Measurements from ENCODE around the gene KANSL1.
A peak's percentile ranks its signal among the peaks of the same experiment; 100 is the strongest.

KANSL1 gene

DNA sequence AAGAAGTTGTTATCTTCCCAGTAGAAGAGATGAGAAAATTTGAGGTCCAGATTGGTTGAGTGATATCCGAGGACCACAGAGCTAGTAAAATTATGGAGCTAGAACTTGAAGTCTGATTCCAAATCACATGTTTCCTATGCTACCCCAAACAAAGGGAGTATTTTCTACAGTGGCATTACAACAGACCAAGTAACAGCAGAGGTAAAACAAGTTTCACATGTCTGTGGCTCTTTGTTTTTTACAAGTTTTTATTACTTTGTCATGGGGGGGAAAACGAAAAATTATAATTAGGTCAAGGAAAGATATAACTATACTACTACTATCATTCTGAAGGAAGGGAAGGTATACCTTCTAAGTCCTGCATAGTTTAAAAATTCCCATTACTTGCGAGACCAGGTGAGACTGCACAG, 49.4 kb downstream of the KANSL1 start:
- H4K20me1 ChIP-seq: peaks cover 97 to 100% (median 99%) of the 10 kb centered on the region in 11 experiments
- no peaks in the 10 kb centered on the region for H3K27me3 ChIP-seq

DNA sequence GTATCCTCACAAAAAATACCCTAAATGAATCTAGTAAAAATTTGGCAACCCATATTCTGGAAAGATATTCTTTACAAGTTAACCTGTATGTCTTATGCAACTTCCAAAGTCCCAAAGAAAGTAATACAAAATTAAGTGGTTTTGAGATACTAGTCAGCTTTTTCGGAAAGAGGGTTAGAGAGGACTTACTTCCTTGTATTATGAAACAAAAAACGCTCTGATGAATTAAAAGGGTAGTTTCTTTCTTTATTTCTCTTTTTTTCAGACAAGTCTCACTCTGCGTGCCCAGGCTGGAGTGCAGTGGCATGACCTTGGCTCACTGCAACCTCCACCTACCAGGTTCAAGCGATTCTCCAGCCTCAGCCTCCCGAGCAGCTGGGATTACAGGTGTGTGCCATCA, 51.6 kb downstream of the KANSL1 start:
- H3K27me3 ChIP-seq: no peaks in the 10 kb centered on the region
- peaks cover 0 to 39% (median 8%) of the 10 kb centered on the region in 11 experiments; a peak in 7 of 22 replicates for H3K36me3 ChIP-seq
- no peak overlapping the region for H3K9ac ChIP-seq
- 0 out of 22 replicates have a peak, but pooled peaks cover 0 to 3% (median 0%) of the 10 kb centered on the region in 11 experiments for H3K9me3 ChIP-seq (replicated peaks in 1 of 11)
- no peak for TF ChIP-seq Cebpa-rat (IDR thresholded peaks at IDR 0.05)
- H3K4me1 ChIP-seq: peaks cover 17 to 92% (median 31%) of the 10 kb centered on the region in 10 experiments
- no peak overlapping the region for H3K4me3 ChIP-seq
- no peak overlapping the region for H3K27ac ChIP-seq
- peaks cover 98 to 100% (median 99%) of the 10 kb centered on the region in 11 experiments for H4K20me1 ChIP-seq
- H3K4me2 ChIP-seq: peak overlapping the region in 3 of 11 experiments; percentile 3 to 88 (median 88); a peak in 4 of 22 replicates

More for the DNA sequence above, 49.4 kb downstream of the KANSL1 start:
- H3K4me1 ChIP-seq: peaks cover 17 to 81% (median 34%) of the 10 kb centered on the region in 10 experiments
- 0 out of 22 replicates have a peak overlapping the region, but pooled peaks of 1 of the 11 experiments have one; percentile 11 for H3K4me2 ChIP-seq
- TF ChIP-seq Cebpa-rat (IDR thresholded peaks at IDR 0.05): no peak
- H3K4me3 ChIP-seq: no peak overlapping the region
- H3K36me3 ChIP-seq: peaks cover 8 to 47% (median 21%) of the 10 kb centered on the region in 11 experiments; a peak in 14 of 22 replicates
- H3K27ac ChIP-seq: no peak overlapping the region
- 0 out of 22 replicates have a peak overlapping the region, but pooled peaks of 1 of the 11 experiments have one; percentile 0 for H3K9ac ChIP-seq
- H3K9me3 ChIP-seq (replicated peaks in 1 of 11): no peaks in the 10 kb centered on the region

DNA sequence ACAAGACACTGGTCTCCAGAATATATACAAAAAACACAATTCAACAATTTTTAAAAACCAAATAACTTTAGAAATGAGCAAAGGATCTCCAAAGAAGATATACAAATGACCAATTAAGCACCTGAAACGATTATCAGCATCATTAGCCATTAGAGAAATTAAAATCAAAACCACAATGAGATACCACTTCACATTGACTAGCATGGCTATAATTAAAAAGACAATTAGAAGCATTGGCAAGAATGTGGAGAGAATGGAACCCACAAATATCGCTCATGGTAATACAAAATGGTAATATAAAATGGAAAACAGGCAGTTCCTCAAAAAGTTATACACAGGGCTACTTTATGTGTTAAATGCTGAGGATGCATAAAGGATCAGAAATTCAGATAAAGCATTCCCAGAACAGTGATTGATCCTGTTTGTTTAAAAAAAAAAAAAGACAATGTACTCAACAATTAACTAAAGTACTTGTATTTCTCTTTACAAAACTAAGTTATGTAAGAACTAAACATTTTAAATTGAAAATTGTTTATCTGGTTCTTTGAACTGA, 52.5 kb downstream of the KANSL1 start:
- no peak overlapping the region for H3K9ac ChIP-seq
- peak overlapping the region in 5 of 11 experiments; percentile 54 to 88 (median 64); a peak in 7 of 22 replicates for H3K4me2 ChIP-seq
- H3K36me3 ChIP-seq: peaks cover 0 to 47% (median 15%) of the 10 kb centered on the region in 11 experiments; a peak in 10 of 22 replicates
- no peaks in the 10 kb centered on the region for H3K27me3 ChIP-seq
- no peak overlapping the region for H3K4me3 ChIP-seq
- no peak for TF ChIP-seq Cebpa-rat (IDR thresholded peaks at IDR 0.05)
- H4K20me1 ChIP-seq: peaks cover 99 to 100% (median 100%) of the 10 kb centered on the region in 11 experiments
- no peak overlapping the region for H3K27ac ChIP-seq
- H3K9me3 ChIP-seq (replicated peaks in 1 of 11): 0 out of 22 replicates have a peak, but pooled peaks cover 0 to 3% (median 0%) of the 10 kb centered on the region in 11 experiments
- peaks cover 8 to 92% (median 22%) of the 10 kb centered on the region in 10 experiments for H3K4me1 ChIP-seq

DNA sequence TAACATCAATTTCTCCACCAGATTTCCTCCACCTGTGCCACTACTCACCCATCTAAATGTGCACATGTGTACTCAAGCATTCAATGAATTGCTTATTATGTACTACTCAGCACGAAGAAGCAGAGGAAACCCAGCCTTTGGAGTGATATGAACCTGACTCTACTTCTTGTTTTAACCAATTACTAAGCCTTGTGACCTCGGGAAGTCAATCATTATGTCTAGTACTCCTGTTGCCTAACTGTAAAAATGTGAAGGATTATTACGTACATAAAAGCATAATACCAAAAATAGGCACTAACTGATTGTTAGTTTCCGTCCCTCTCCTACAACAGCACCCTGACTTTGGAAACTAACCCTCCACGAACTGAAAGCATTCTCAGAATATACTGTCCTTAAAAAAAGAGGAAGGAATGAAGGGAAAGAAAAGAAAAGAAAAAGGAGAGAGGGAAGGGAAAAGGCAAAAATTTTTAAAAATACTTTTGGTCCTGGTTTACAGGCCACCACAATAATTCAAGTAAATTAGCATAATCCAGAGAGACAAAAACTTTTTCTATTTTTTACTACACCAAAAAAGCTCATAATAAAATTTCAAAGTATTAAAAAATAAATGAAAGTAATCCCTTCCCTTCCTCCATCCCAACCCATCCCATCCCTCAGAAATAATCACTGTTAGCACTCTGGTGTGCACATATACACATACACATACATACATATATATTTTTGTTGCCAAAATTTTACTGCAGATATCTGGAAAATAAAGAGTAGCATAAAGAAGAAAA, 53.6 kb downstream of the KANSL1 start:
- Histone ChIP-seq H4K20me1 (peaks cover 99 to 100% (median 100%) of the 10 kb centered on the region in 11 experiments), H3K4me3 (peak overlapping the region in 3 of 10 experiments; percentile 29 to 48 (median 43); a peak in 5 of 20 replicates), H3K4me2 (peak overlapping the region; percentile 0 to 88 (median 51); a peak in 20 of 22 replicates), H3K27me3 (no peaks in the 10 kb centered on the region), H3K9ac (peak overlapping the region in 4 of 11 experiments; percentile 42 to 65 (median 56); a peak in 6 of 22 replicates), H3K9me3 (replicated peaks in 1 of 11) (peaks cover 0 to 3% (median 0%) of the 10 kb centered on the region in 11 experiments; a peak in 1 of 22 replicates), H3K27ac (peak overlapping the region in 5 of 11 experiments; percentile 17 to 60 (median 37); a peak in 8 of 22 replicates), H3K4me1 (peaks cover 6 to 84% (median 19%) of the 10 kb centered on the region in 10 experiments), H3K36me3 (peaks cover 0 to 58% (median 17%) of the 10 kb centered on the region in 11 experiments; a peak in 12 of 22 replicates)
- no peak for TF ChIP-seq Cebpa-rat (IDR thresholded peaks at IDR 0.05)

DNA sequence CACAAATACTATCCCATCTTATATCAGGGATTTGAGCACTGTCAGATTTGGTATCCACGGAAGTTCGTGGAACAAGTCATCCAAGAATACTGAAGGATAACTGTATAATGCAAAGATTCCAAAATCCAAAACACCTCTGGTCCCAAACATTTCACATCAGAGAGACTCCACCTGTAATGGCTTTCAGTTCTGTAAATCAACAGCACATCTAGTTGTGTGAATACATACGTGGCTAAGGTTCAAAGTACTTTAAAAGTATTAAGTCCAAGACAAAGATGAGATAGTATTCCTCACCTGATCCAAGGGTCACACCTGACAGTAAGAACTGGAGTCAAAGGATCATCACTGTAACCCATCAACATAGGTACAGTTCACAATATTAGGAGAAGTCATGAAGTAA, 54.8 kb downstream of the KANSL1 start:
- no peak for TF ChIP-seq Cebpa-rat (IDR thresholded peaks at IDR 0.05)
- peaks cover 0 to 7% (median 0%) of the 10 kb centered on the region in 11 experiments; a peak in 3 of 22 replicates for H3K9me3 ChIP-seq (replicated peaks in 1 of 11)
- H3K27me3 ChIP-seq: no peaks in the 10 kb centered on the region
- no peak overlapping the region for H3K4me3 ChIP-seq
- no peak overlapping the region for H3K27ac ChIP-seq
- no peak overlapping the region for H3K9ac ChIP-seq
- peaks cover 6 to 74% (median 19%) of the 10 kb centered on the region in 10 experiments for H3K4me1 ChIP-seq
- H3K36me3 ChIP-seq: peaks cover 6 to 70% (median 26%) of the 10 kb centered on the region in 11 experiments; a peak in 17 of 22 replicates
- H4K20me1 ChIP-seq: peaks cover 99 to 100% (median 100%) of the 10 kb centered on the region in 11 experiments
- peak overlapping the region in 2 of 11 experiments; percentile 88; a peak in 5 of 22 replicates for H3K4me2 ChIP-seq

DNA sequence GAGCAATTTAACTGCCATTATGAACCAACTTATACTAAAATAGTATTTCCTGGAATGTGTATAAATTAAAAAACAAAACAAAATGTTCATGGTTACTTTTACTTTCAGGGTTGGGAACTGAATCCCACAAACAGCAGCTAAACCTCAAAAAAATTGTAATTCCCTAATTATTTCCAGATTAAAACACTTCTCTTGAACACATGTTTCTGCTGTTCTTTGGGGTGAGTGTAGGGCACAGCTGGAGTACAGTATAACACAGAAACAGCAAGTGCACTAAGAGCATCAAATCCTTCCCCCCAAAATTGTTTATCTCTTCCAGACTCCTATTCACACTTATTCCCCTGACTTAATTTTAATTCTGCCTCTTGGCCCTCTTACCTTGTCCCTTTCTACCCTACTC, 56.4 kb downstream of the KANSL1 start:
- Histone ChIP-seq H3K9ac (no peak overlapping the region), H3K27ac (no peak overlapping the region), H3K9me3 (replicated peaks in 1 of 11) (peaks cover 0 to 15% (median 0%) of the 10 kb centered on the region in 11 experiments; a peak in 5 of 22 replicates), H3K4me1 (peaks cover 6 to 59% (median 19%) of the 10 kb centered on the region in 10 experiments), H3K36me3 (peaks cover 6 to 72% (median 36%) of the 10 kb centered on the region in 11 experiments; a peak in 19 of 22 replicates), H3K27me3 (no peaks in the 10 kb centered on the region), H4K20me1 (peaks cover 99 to 100% (median 100%) of the 10 kb centered on the region in 11 experiments), H3K4me2 (peak overlapping the region in 1 of 11 experiments; percentile 17; a peak in 1 of 22 replicates), H3K4me3 (no peak overlapping the region)
- no peak for TF ChIP-seq Cebpa-rat (IDR thresholded peaks at IDR 0.05)

DNA sequence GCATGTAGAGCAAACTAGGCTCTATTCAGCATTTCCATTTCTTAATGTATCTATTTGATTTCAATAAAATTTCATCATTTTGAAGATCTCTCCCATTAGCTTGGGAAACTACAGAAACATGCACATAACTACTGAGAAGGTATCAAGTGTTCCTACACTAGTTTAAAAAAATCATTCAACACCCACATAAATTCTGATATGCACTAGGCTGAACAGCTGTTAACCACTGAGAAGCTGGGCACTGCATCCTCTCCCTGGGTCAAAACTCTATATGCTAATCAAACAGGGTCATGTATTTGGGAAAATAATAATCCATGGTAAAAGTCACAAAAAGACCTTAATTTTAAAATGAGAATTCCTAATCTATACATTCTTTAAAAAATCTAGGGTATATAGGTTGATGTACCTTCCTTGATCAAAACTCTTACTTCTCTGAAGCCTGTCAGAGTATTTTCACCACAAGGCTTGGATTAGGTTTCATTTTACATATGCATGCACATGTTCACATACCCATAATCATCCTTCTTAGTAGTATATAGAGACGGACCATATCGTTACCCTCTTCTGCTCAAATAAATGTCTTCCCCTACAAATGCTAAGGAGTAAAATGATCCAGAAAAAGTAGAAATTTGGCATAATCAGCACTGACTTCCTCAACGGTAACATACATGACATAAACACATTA, 57.2 kb downstream of the KANSL1 start:
- Histone ChIP-seq H3K27ac (no peak overlapping the region), H3K9me3 (replicated peaks in 1 of 11) (peaks cover 0 to 15% (median 0%) of the 10 kb centered on the region in 11 experiments; a peak in 5 of 22 replicates), H3K9ac (no peak overlapping the region), H3K27me3 (no peaks in the 10 kb centered on the region), H3K36me3 (peaks cover 6 to 65% (median 36%) of the 10 kb centered on the region in 11 experiments; a peak in 19 of 22 replicates), H3K4me2 (no peak overlapping the region), H3K4me1 (peaks cover 9 to 51% (median 17%) of the 10 kb centered on the region in 10 experiments), H3K4me3 (no peak overlapping the region), H4K20me1 (peaks cover 99 to 100% (median 100%) of the 10 kb centered on the region in 11 experiments)
- no peak for TF ChIP-seq Cebpa-rat (IDR thresholded peaks at IDR 0.05)
